HUES6 (cell line): ENCODE results near the gene P2RY6.
A peak's percentile ranks its signal among the peaks of the same experiment; 100 is the strongest.

Experiments used
- H3K27ac ChIP-seq: 2 replicates; pipeline ENCODE4 v1.7.0; 2013; ENCODE audit warnings: low read depth, mild to moderate bottlenecking, low read length, inconsistent platforms
- H3K27me3 ChIP-seq: 2 replicates; pipeline ENCODE4 v1.6.1; 2013; ENCODE audit warnings: low read length; ENCODE audit not compliant: control insufficient read depth, insufficient read depth
- H3K36me3 ChIP-seq: 2 replicates; pipeline ENCODE4 v1.6.1; 2013; ENCODE audit warnings: low read length; ENCODE audit not compliant: control insufficient read depth, insufficient read depth
- H3K4me1 ChIP-seq: 2 replicates; pipeline ENCODE4 v1.6.1; 2013; ENCODE audit warnings: low read length; ENCODE audit not compliant: control insufficient read depth, insufficient read depth
- H3K4me3 ChIP-seq: 2 replicates; pipeline ENCODE4 v1.5.1; 2013; ENCODE audit warnings: low read depth, low read length
- H3K9ac ChIP-seq: one replicate; pipeline ENCODE4 v1.6.1; 2013; ENCODE audit warnings: mild to moderate bottlenecking, low read length
- H3K9me3 ChIP-seq: 2 replicates; pipeline ENCODE4 v1.6.1; 2013; ENCODE audit warnings: low read depth, low read length; ENCODE audit not compliant: control insufficient read depth, insufficient read depth

P2RY6 gene

DNA sequence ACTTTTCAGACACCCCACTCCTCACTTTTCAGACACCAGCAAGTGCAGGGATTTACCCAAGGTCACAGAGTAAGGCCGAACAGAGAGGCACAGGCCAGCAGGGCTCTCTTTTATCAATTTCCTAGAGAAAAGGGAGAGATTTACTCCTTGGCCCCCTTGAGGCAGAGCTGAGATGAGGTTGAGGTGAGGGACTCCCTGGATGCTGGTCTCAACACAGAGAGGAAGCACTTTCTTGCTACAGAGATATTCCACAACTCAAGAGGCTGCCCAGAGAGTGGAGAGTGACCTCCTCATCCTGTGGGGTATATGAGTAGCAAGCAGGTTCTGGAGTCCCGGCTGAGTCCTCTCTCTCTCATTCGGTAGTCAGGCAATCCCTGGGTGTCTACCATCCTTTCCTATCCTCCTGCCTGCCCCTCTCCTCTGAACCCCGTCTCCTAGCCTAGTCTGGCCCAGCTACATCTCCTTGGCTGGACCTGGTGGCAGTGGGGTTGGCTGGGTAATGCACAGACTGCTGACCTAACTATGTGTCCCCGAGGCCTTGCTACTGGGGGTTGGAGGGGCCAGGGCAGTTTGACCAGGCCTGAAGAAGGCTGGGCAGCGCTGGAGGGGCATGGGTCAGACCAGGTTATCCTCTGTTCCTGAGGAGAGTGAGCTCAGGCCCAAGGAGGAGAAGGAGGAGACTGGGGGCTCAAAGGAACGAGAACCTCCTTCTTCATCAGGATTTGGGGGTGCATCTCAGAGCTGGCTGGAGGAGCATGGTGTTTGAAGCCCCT is 34.1 kb downstream of the P2RY6 start:
- Histone ChIP-seq H3K27ac (no peak overlapping the region), H3K27me3 (peaks cover 36% of the 10 kb centered on the region), H3K4me3 (no peak overlapping the region)

GRCh38 chr11:73306977-73307322 is 34.8 kb downstream of the P2RY6 start:
- H3K27me3 ChIP-seq: peaks cover 41% of the 10 kb centered on the region
- no peaks in the 10 kb centered on the region for H3K36me3 ChIP-seq
- no peak overlapping the region for H3K27ac ChIP-seq
- peak overlapping the region; percentile 40 for H3K9ac ChIP-seq
- peaks cover 13% of the 10 kb centered on the region for H3K4me1 ChIP-seq
- peak overlapping the region; percentile 48 for H3K4me3 ChIP-seq
- H3K9me3 ChIP-seq: no peaks in the 10 kb centered on the region

More for the DNA sequence above, 34.1 kb downstream of the P2RY6 start:
- peaks cover 13% of the 10 kb centered on the region for H3K4me1 ChIP-seq
- H3K36me3 ChIP-seq: no peaks in the 10 kb centered on the region
- no peaks in the 10 kb centered on the region for H3K9me3 ChIP-seq
- H3K9ac ChIP-seq: no peak overlapping the region

GRCh38 chr11:73307323-73308002 is 35.3 kb downstream of the P2RY6 start:
- Histone ChIP-seq H3K4me3 (peak overlapping the region; percentile 97), H3K27ac (peak overlapping the region; percentile 84; the same call in 1 of the 2 replicates), H3K4me1 (peaks cover 17% of the 10 kb centered on the region), H3K36me3 (no peaks in the 10 kb centered on the region), H3K27me3 (peaks cover 41% of the 10 kb centered on the region), H3K9ac (peak overlapping the region; percentile 75), H3K9me3 (no peaks in the 10 kb centered on the region)

- peaks cover 41% of the 10 kb centered on the region for H3K27me3 ChIP-seq
- peak within 1 kb of the TSS; percentile 97 for H3K4me3 ChIP-seq
- no peaks in the 10 kb centered on the region for H3K9me3 ChIP-seq
- H3K36me3 ChIP-seq: no peaks in the 10 kb centered on the region
- peak within 1 kb of the TSS; percentile 84; the same call in 1 of the 2 replicates for H3K27ac ChIP-seq
- H3K4me1 ChIP-seq: peaks cover 25% of the 10 kb centered on the region
- peak within 1 kb of the TSS; percentile 75 for H3K9ac ChIP-seq
Measured at GRCh38 chr11:73308003-73308960, 36.1 kb downstream of the P2RY6 start, which contains the start of gene ARHGEF17. ARHGEF17 (plus strand) TSS chr11:73308276; CDS start chr11:73308639, 363 bp downstream.

DNA sequence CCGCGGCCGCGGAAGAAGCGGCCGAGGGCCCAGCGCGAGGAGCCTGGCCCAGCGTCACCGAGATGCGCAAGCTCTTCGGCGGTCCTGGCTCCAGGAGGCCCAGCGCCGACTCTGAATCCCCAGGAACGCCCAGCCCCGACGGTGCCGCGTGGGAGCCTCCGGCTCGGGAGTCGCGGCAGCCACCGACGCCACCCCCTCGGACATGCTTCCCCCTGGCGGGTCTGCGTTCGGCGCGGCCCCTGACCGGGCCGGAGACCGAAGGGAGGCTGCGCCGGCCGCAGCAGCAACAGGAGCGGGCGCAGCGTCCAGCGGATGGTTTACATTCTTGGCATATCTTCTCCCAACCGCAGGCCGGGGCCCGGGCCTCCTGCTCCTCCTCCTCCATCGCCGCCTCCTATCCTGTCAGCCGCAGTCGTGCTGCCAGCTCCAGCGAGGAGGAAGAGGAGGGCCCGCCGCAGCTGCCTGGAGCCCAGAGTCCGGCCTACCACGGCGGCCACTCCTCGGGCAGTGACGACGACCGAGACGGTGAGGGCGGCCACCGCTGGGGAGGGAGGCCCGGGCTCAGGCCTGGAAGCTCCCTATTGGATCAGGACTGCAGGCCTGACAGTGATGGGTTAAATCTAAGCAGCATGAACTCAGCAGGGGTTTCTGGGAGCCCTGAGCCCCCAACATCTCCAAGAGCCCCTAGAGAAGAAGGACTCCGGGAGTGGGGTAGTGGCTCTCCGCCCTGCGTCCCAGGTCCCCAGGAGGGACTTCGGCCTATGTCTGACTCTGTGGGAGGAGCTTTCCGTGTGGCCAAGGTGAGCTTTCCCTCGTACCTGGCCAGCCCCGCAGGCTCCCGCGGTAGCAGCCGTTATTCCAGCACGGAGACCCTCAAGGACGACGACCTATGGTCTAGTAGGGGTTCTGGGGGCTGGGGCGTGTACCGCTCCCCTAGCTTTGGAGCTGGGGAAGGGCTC is 37.1 kb downstream of the P2RY6 start:
- Histone ChIP-seq H3K36me3 (no peaks in the 10 kb centered on the region), H3K27me3 (peaks cover 41% of the 10 kb centered on the region), H3K27ac (peak overlapping the region; percentile 84; the same call in 1 of the 2 replicates), H3K4me3 (peak overlapping the region; percentile 97), H3K9ac (peak overlapping the region; percentile 75), H3K9me3 (no peaks in the 10 kb centered on the region), H3K4me1 (peaks cover 35% of the 10 kb centered on the region)

- no peaks in the 10 kb centered on the region for H3K9me3 ChIP-seq
- no peak overlapping the region for H3K27ac ChIP-seq
- H3K4me1 ChIP-seq: peaks cover 43% of the 10 kb centered on the region
- H3K27me3 ChIP-seq: peaks cover 41% of the 10 kb centered on the region
- no peaks in the 10 kb centered on the region for H3K36me3 ChIP-seq
- no peak overlapping the region for H3K9ac ChIP-seq
- peak overlapping the region; percentile 97 for H3K4me3 ChIP-seq
Measured at GRCh38 chr11:73310076-73310475, 37.9 kb downstream of the P2RY6 start.

- Histone ChIP-seq H3K4me3 (no peak overlapping the region), H3K4me1 (peaks cover 49% of the 10 kb centered on the region), H3K36me3 (no peaks in the 10 kb centered on the region), H3K27me3 (peaks cover 41% of the 10 kb centered on the region), H3K27ac (no peak overlapping the region), H3K9me3 (no peaks in the 10 kb centered on the region), H3K9ac (no peak overlapping the region)
Measured at GRCh38 chr11:73310661-73311393, 38.7 kb downstream of the P2RY6 start.

DNA sequence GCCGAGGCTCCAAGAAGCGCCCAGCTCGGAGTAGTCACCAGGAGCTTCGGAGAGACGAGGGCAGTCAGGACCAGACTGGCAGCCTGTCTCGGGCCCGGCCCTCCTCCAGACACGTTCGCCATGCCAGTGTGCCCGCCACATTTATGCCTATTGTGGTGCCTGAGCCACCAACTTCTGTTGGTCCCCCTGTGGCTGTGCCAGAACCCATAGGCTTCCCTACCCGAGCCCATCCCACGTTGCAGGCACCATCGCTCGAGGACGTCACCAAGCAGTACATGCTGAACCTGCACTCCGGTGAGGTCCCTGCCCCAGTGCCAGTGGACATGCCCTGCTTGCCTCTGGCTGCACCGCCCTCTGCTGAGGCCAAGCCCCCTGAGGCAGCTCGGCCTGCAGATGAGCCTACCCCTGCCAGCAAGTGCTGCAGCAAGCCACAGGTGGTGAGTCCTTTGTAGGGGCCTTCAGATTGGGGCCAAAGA is 39.3 kb downstream of the P2RY6 start:
- H3K9me3 ChIP-seq: no peaks in the 10 kb centered on the region
- H3K27me3 ChIP-seq: peaks cover 35% of the 10 kb centered on the region
- no peaks in the 10 kb centered on the region for H3K36me3 ChIP-seq
- no peak overlapping the region for H3K27ac ChIP-seq
- H3K4me3 ChIP-seq: peak overlapping the region; percentile 24; the same call in 1 of the 2 replicates
- H3K9ac ChIP-seq: no peak overlapping the region
- H3K4me1 ChIP-seq: peaks cover 55% of the 10 kb centered on the region

- H3K27ac ChIP-seq: no peak overlapping the region
- peak overlapping the region; percentile 24; the same call in 1 of the 2 replicates for H3K4me3 ChIP-seq
- H3K9me3 ChIP-seq: no peaks in the 10 kb centered on the region
- H3K36me3 ChIP-seq: no peaks in the 10 kb centered on the region
- H3K4me1 ChIP-seq: peaks cover 51% of the 10 kb centered on the region
- no peak overlapping the region for H3K9ac ChIP-seq
- H3K27me3 ChIP-seq: peaks cover 33% of the 10 kb centered on the region
Measured at GRCh38 chr11:73312036-73312435, 39.9 kb downstream of the P2RY6 start.
